ENCODE results near the gene DOCK8.

- peak in 2 of 4 experiments; percentile 23 to 45 for TF ChIP-seq CTCF (IDR thresholded peaks at IDR 0.05)
- no peak for TF ChIP-seq EP300 (IDR thresholded peaks at IDR 0.05)
- no peak for TF ChIP-seq POLR2A (IDR thresholded peaks at IDR 0.05)
Measured at GRCh38 chr9:306907-307306, 92.2 kb downstream of the DOCK8 start.
